VCaP (cell line): ENCODE results near the gene SAMD13.

ENCODE experiments used
- H3K27ac ChIP-seq: fragments of 450-650 bp; 2 replicates; pipeline ENCODE4 v1.5.1; 2017
- TF ChIP-seq, protein P1 (sequence below): fragments of 450-650 bp; conservative IDR thresholded peaks from 2 replicates; pipeline ENCODE4 v1.5.1; 2017; ENCODE audit warnings: mild to moderate bottlenecking, moderate library complexity

The SAMD13 gene

GRCh38 chr1:84347271-84347931 lies 45.9 kb downstream of the SAMD13 start:
- TF ChIP-seq, protein P1, sequence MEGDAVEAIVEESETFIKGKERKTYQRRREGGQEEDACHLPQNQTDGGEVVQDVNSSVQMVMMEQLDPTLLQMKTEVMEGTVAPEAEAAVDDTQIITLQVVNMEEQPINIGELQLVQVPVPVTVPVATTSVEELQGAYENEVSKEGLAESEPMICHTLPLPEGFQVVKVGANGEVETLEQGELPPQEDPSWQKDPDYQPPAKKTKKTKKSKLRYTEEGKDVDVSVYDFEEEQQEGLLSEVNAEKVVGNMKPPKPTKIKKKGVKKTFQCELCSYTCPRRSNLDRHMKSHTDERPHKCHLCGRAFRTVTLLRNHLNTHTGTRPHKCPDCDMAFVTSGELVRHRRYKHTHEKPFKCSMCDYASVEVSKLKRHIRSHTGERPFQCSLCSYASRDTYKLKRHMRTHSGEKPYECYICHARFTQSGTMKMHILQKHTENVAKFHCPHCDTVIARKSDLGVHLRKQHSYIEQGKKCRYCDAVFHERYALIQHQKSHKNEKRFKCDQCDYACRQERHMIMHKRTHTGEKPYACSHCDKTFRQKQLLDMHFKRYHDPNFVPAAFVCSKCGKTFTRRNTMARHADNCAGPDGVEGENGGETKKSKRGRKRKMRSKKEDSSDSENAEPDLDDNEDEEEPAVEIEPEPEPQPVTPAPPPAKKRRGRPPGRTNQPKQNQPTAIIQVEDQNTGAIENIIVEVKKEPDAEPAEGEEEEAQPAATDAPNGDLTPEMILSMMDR: no peak
- no peak overlapping the region for H3K27ac ChIP-seq

- no peak overlapping the region for H3K27ac ChIP-seq
- TF ChIP-seq, protein P1: no peak
These were observed 46.5 kb downstream of the SAMD13 start for GRCh38 chr1:84347932-84348555.

DNA sequence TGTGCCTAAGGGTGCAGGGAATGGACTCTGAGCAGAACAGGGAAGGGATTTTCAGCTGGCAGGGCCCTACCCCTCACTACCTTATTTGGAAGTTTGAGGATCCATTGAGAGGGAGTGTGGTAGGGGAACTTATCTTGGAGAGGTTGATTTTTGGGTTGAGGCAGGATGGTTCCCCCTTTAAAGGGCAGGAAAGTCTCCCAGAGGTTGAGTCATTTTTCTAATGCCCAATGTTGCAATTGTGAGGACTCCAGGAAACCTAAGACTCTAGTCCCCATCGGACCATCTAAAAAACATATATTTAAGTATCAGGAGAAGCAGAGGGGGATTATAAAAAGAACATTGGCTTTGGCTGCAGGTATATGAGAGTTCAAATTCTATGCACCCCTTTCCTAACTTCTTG lies 47.3 kb downstream of the SAMD13 start:
- no peak overlapping the region for H3K27ac ChIP-seq
- TF ChIP-seq, protein P1: no peak

GRCh38 chr1:84350104-84350503 lies 48.6 kb downstream of the SAMD13 start:
- TF ChIP-seq, protein P1: no peak
- no peak overlapping the region for H3K27ac ChIP-seq

DNA sequence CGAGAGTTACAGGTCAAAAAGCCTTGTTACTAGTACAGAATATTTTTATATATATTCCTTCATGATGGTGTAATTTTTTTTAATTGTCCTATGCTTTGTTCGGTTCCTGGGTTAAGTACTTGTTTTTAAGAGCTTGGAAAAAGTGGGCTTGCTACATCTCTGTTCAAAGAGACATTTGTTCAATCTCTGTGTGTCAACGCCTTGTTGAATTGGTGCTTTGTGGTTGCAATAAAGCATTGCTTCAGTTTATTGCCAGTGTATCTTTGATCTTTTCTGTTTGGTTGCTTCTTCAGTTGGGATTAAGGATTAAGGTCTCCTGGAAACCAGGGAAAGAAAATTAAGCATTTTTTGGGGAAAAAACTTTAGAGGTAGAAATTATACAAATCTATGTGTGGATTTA lies 49.0 kb downstream of the SAMD13 start:
- TF ChIP-seq, protein P1: no peak
- no peak overlapping the region for H3K27ac ChIP-seq

DNA sequence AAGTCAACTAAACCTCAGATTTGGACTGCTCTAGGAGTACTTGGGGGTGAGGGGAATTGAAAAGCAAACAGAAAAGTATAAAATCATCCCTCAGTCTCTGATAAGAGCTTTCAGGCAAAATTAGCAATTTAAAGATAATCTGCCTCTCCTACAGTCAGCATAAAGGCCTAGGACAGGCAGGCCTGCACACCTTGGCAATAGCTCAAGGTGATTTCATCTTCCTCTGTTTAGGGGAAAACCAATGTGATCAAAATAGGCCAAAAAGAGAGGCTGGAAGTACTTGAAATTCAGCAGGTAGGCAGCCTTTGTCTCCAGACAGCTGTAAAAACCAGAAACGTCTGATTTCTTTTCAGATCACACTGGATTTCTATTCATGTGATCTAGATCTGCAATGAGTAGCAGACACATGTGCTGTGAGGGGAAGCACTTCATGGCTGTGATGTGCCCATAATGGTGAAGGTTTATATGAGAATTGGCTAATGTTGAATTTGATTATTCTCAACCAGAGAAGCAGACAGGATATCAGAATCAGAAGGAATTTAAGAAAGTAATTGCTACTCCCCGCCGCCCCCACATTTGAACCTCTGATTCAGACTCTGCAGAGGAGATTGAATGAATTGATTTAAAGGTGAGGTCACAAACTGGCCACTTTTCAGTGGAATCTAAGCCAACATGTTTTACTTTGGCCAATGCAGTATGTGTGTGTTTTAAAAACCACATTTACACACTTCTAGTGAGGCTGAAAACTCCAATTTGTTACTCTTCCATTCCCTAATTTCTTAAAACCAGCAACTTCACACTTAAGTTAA lies 51.0 kb downstream of the SAMD13 start:
- no peak overlapping the region for H3K27ac ChIP-seq
- TF ChIP-seq, protein P1: no peak

GRCh38 chr1:84353695-84354094 lies 52.2 kb downstream of the SAMD13 start:
- TF ChIP-seq, protein P1: no peak
- H3K27ac ChIP-seq: no peak overlapping the region
